ENCODE results near the gene JARID2. TPM values are rescaled to one million over a fixed set of nuclear protein-coding genes. Genes with fewer than 3 reads are reported as not detected.

Gene JARID2
- total and polyA plus RNA-seq, 2 of the 8 experiments (the other 6 are each of a cell fraction or from before 2014, with no cell fraction given), result 60.1 to 239 TPM

DNA sequence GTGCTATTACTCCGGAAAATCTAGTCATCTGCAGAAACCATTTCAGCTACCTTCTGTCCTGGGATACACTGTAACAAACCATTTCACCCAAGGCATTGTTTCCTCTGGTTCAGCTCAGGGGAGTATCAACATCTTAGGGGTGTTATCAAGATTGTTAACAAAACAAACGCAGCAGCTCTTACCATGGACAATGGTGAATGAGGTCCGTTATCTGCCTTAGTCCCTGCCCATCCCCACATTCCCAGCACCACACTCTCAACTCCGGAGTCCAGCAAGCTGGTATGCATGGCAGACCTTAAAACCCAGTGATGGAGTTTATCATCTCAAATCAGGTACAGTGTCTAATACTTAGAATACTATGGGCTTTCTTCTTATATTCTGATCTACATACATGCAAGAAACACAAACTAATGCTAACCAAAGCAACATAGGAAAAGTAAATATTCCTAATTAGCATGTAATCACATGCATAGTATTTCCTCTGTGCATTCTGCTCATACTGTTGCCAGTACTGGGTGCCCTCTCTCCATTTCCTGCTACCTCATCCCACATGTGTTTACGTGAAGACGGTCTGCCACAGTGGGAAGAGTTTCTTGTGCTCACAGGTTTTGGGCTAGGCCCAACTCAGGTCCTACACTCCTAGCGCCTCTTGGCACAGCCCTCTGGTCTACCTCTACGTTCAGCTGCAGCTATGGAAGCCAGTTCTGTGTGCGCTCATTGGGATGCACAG is 293.1 kb downstream of the JARID2 start (continued):
- TF ChIP-seq RFX5 (IDR thresholded peaks at IDR 0.05; ENCODE audit: borderline replicate concordance, low read depth, low read length), result no peak
- TF ChIP-seq RAD21 (IDR thresholded peaks at IDR 0.05 in 1 of 2, conservative IDR thresholded peaks at IDR 0.05 in 1 of 2; ENCODE audit: low read depth in 2 of 2, low read length in 2 of 2), result no peak
- TF ChIP-seq POLR2A (IDR thresholded peaks at IDR 0.05; ENCODE audit: control extremely low read depth in 1 of 2, low read depth in 2 of 2, low read length in 2 of 2), result no peak
- no peak for TF ChIP-seq ASH2L (IDR thresholded peaks at IDR 0.05; ENCODE audit: low read length)
